ENCODE measurements around the gene CEP43.

The CEP43 gene

GRCh38 chr6:167015302-167015701 is 16.1 kb downstream of the CEP43 start:
- DNase-seq = no peak

- no peak for DNase-seq
These were observed 21.0 kb downstream of the CEP43 start for GRCh38 chr6:167020206-167020605.

DNA sequence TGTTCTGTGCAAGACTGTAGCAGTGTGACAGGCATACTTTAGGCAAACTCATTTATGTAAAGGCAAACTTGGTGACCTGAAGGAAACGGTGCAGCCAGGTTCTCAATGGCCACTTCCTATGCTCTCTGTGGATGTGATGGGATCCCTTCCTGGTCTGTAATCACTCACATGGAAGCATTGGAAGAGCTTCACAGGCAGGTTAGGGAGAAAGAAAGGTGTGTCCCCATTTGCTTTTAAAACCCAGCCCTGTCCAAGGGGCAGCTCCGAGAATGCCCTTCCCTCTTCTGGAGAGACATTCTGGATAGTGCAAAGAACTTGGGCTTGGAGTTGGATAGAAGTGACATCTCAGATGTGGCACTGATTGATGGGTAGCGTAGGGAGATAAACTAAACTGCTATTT is 28.1 kb downstream of the CEP43 start:
- no peak for DNase-seq

GRCh38 chr6:167027772-167028171 is 28.6 kb downstream of the CEP43 start:
- no peak for DNase-seq

GRCh38 chr6:167030222-167031072 is 31.2 kb downstream of the CEP43 start:
- no peak for DNase-seq

- DNase-seq = no peak
These were observed 32.0 kb downstream of the CEP43 start for GRCh38 chr6:167031082-167031709.

- DNase-seq = no peak
These were observed 34.9 kb downstream of the CEP43 start for GRCh38 chr6:167034056-167034455.

DNA sequence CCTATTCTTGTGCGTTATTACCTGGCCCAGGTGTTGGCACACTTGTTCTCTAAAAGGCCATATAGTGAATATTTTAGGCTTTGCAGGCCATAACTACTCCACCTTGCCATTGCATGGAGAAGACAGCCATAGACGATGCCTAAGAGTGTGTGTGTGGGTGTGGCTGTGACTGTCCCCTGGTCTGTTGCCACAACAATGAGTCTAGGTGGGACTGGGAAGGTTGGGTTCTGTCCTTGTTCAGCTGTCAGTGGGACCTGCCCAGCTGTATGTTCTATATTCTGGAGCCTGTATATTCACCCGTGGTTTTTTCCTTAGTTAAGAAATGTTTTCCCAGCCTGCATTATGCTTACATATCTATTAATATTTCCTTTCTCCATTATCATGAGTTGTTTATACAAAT is 38.6 kb downstream of the CEP43 start:
- no peak for DNase-seq

GRCh38 chr6:167044696-167045095 is 45.5 kb downstream of the CEP43 start:
- no peak for DNase-seq

- no peak for DNase-seq
These were observed 46.8 kb downstream of the CEP43 start for GRCh38 chr6:167045828-167046580.

DNA sequence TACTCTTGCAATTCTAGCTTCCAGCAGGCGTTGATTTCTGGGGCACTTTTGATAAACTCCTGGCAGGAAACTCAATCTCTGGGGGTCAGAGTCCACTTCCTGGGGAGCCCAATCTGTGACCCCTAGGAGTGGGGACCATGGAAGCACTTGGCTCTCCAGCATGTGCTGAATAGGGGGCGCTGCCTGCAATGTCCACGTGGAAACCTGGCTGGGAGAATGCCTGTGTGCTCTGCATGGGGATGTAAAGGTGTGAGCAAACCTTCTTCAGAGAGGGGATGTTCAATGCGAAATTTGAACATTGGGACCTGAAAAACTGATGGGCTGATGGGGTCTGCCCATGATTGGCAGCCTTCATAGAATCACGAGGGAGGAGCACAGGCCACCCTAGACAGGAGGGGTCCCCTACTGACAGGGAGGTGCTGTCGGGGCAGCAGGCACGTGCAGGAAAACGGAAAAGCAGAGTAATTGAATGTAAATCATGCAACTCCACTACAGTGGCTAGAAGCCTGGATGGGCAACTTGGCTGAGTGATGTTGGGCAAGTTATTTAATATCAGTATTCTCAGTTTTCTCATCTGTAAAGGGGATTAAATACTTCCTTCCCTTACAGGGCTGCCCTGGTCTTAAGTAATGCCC is 47.8 kb downstream of the CEP43 start:
- DNase-seq = no peak

GRCh38 chr6:167047554-167047953 is 48.4 kb downstream of the CEP43 start:
- DNase-seq = peak; percentile 43

Measured in stimulated activated CD4-positive, alpha-beta T cell treated with anti-CD3 and anti-CD28 coated beads, Interleukin-4, amount 100 ng/mL, for 1 hour (primary cell).